ENCODE data around the gene ATP2B1.

The ATP2B1 gene

GRCh38 chr12:89721291-89721987 is 12.8 kb upstream of the ATP2B1 start:
- TF ChIP-seq SPI1 (IDR thresholded peaks at IDR 0.05; ENCODE audit: low read depth, low read length) (peak; percentile 72), POLR2AphosphoS5 (IDR thresholded peaks at IDR 0.05; ENCODE audit: low read depth, low read length) (no peak)
- no peak for DNase-seq (ENCODE audit: insufficient read length, low spot score)
- FAIRE-seq = peak; percentile 9

GRCh38 chr12:89717759-89718523 is 9.3 kb upstream of the ATP2B1 start:
- TF ChIP-seq POLR2AphosphoS5 (IDR thresholded peaks at IDR 0.05; ENCODE audit: low read depth, low read length) (no peak), POLR2A (IDR thresholded peaks at IDR 0.05; ENCODE audit: low read depth, low read length) (no peak), SPI1 (IDR thresholded peaks at IDR 0.05; ENCODE audit: low read depth, low read length) (no peak), POU2F2 (IDR thresholded peaks at IDR 0.05; ENCODE audit: low read depth, low read length) (no peak), TAF1 (IDR thresholded peaks at IDR 0.05; ENCODE audit: low read depth, low read length) (no peak), PAX5 (IDR thresholded peaks at IDR 0.05; ENCODE audit: insufficient read depth, low read length, severe bottlenecking) (no peak)
- DNase-seq (ENCODE audit: insufficient read length, low spot score) (no peak), FAIRE-seq (no peak)

GRCh38 chr12:89712706-89713105 is 4.1 kb upstream of the ATP2B1 start:
- no peak for DNase-seq (ENCODE audit: insufficient read length, low spot score)
- no peak for FAIRE-seq
- TF ChIP-seq PAX5 (IDR thresholded peaks at IDR 0.05; ENCODE audit: insufficient read depth, low read length, severe bottlenecking) (no peak), SPI1 (IDR thresholded peaks at IDR 0.05; ENCODE audit: low read depth, low read length) (no peak), POLR2AphosphoS5 (IDR thresholded peaks at IDR 0.05; ENCODE audit: low read depth, low read length) (no peak), POLR2A (IDR thresholded peaks at IDR 0.05; ENCODE audit: low read depth, low read length) (no peak), POU2F2 (IDR thresholded peaks at IDR 0.05; ENCODE audit: low read depth, low read length) (no peak), TAF1 (IDR thresholded peaks at IDR 0.05; ENCODE audit: low read depth, low read length) (no peak)

GRCh38 chr12:89710873-89711750 is 2.5 kb upstream of the ATP2B1 start:
- no peak for FAIRE-seq
- DNase-seq (ENCODE audit: insufficient read length, low spot score) = no peak

GRCh38 chr12:89709995-89710872 is 1.6 kb upstream of the ATP2B1 start:
- peak; percentile 41 for FAIRE-seq
- TF ChIP-seq POLR2AphosphoS5 (IDR thresholded peaks at IDR 0.05; ENCODE audit: low read depth, low read length) (no peak; the same call in 1 of the 2 replicates), PAX5 (IDR thresholded peaks at IDR 0.05; ENCODE audit: insufficient read depth, low read length, severe bottlenecking) (no peak), POLR2A (IDR thresholded peaks at IDR 0.05; ENCODE audit: low read depth, low read length) (peak; percentile 4; the same call in 1 of the 2 replicates), POU2F2 (IDR thresholded peaks at IDR 0.05; ENCODE audit: low read depth, low read length) (peak; percentile 31; the same call in 1 of the 2 replicates)
- DNase-seq (ENCODE audit: insufficient read length, low spot score) = no peak

More at GRCh38 chr12:89710873-89711750, 2.5 kb upstream of the ATP2B1 start:
- TF ChIP-seq POU2F2 (IDR thresholded peaks at IDR 0.05; ENCODE audit: low read depth, low read length) = no peak

- FAIRE-seq = peak; percentile 99
These were observed 738 bp upstream of the ATP2B1 start for GRCh38 chr12:89709157-89709994.

GRCh38 chr12:89707703-89708564 is 704 bp downstream of the ATP2B1 start:
- no peak for FAIRE-seq
- no peak for DNase-seq (ENCODE audit: insufficient read length, low spot score)
- TF ChIP-seq PAX5 (IDR thresholded peaks at IDR 0.05; ENCODE audit: insufficient read depth, low read length, severe bottlenecking) (no peak), TAF1 (IDR thresholded peaks at IDR 0.05; ENCODE audit: low read depth, low read length) (no peak)

More at GRCh38 chr12:89709157-89709994, 738 bp upstream of the ATP2B1 start:
- peak; percentile 88 for DNase-seq (ENCODE audit: insufficient read length, low spot score)
- peak; percentile 85 for TF ChIP-seq PAX5 (IDR thresholded peaks at IDR 0.05; ENCODE audit: insufficient read depth, low read length, severe bottlenecking)
- peak; percentile 81 for TF ChIP-seq POLR2A (IDR thresholded peaks at IDR 0.05; ENCODE audit: low read depth, low read length)
- peak; percentile 52; the same call in 1 of the 2 replicates for TF ChIP-seq TAF1 (IDR thresholded peaks at IDR 0.05; ENCODE audit: low read depth, low read length)
- TF ChIP-seq SPI1 (IDR thresholded peaks at IDR 0.05; ENCODE audit: low read depth, low read length) = no peak
- 0 out of 2 replicates have a peak, but pooled peaks have one; percentile 8 for TF ChIP-seq POU2F2 (IDR thresholded peaks at IDR 0.05; ENCODE audit: low read depth, low read length)
- TF ChIP-seq POLR2AphosphoS5 (IDR thresholded peaks at IDR 0.05; ENCODE audit: low read depth, low read length) = peak; percentile 76

Measured in GM12891 (cell line).